Activated CD4-positive, alpha-beta T cell treated with anti-CD3 and anti-CD28 coated beads, Interleukin-2, amount 50 U/mL, for 16 hours (primary cell): ENCODE data around the gene POPDC3.
"Not testable (repeated sequence)": the region's sequence is repeated elsewhere in the genome, so short reads cannot be mapped to it uniquely, and the experiment has no call there.

Experiments used
- DNase-seq: peaks from one replicate; pipeline ENCODE4 v3.0.0-alpha.2; 2020

The POPDC3 gene

GRCh38 chr6:105194591-105194990 lies 14.8 kb upstream of the POPDC3 start:
- no peak for DNase-seq

- no peak for DNase-seq
These were observed 14.3 kb upstream of the POPDC3 start for GRCh38 chr6:105194106-105194505.

- DNase-seq = no peak
These were observed 13.8 kb upstream of the POPDC3 start for GRCh38 chr6:105193647-105194046.

- DNase-seq = peak; percentile 10
These were observed 13.1 kb upstream of the POPDC3 start for GRCh38 chr6:105192707-105193465.

GRCh38 chr6:105191351-105191750 lies 11.5 kb upstream of the POPDC3 start:
- no peak for DNase-seq

- DNase-seq = no peak
These were observed 9.4 kb upstream of the POPDC3 start for GRCh38 chr6:105189026-105189820.

GRCh38 chr6:105188251-105188650 lies 8.4 kb upstream of the POPDC3 start:
- DNase-seq = no peak

GRCh38 chr6:105186576-105186975 lies 6.8 kb upstream of the POPDC3 start:
- DNase-seq = no peak

GRCh38 chr6:105184921-105185320 lies 5.1 kb upstream of the POPDC3 start:
- no peak for DNase-seq

- no peak for DNase-seq
These were observed 2.2 kb upstream of the POPDC3 start for GRCh38 chr6:105181981-105182515.

GRCh38 chr6:105178636-105179035 lies 1.2 kb downstream of the POPDC3 start:
- DNase-seq = no peak

- DNase-seq = no peak
These were observed 1.7 kb downstream of the POPDC3 start for GRCh38 chr6:105178110-105178509.

- no peak for DNase-seq
These were observed 2.3 kb downstream of the POPDC3 start for GRCh38 chr6:105177556-105177955.

- no peak for DNase-seq
These were observed 5.3 kb downstream of the POPDC3 start for GRCh38 chr6:105174512-105174911.

- DNase-seq = not testable (repeated sequence)
These were observed 7.3 kb downstream of the POPDC3 start for GRCh38 chr6:105172515-105172914.

- DNase-seq = no peak
These were observed 9.8 kb downstream of the POPDC3 start for GRCh38 chr6:105170059-105170458.

GRCh38 chr6:105167914-105168313 lies 11.9 kb downstream of the POPDC3 start:
- no peak for DNase-seq

- no peak for DNase-seq
These were observed 15.4 kb downstream of the POPDC3 start for GRCh38 chr6:105164418-105164817.

- no peak for DNase-seq
These were observed 16.6 kb downstream of the POPDC3 start for GRCh38 chr6:105163183-105163582.

- DNase-seq = no peak
These were observed 17.4 kb downstream of the POPDC3 start for GRCh38 chr6:105162377-105162776.

GRCh38 chr6:105161421-105161820 lies 18.4 kb downstream of the POPDC3 start:
- no peak for DNase-seq

GRCh38 chr6:105153676-105154075 lies 26.1 kb downstream of the POPDC3 start:
- peak; percentile 56 for DNase-seq

GRCh38 chr6:105152880-105153279 lies 26.9 kb downstream of the POPDC3 start:
- peak; percentile 54 for DNase-seq

GRCh38 chr6:105151644-105152043 lies 28.2 kb downstream of the POPDC3 start:
- DNase-seq = peak; percentile 35
